Neural crest cell (in vitro differentiated cells): Measurements from ENCODE around the gene DNAJC5. TPM values are rescaled to one million over a fixed set of nuclear protein-coding genes. Genes with fewer than 3 reads are reported as not detected.

Experiments
- DNase-seq: peaks from one replicate; pipeline ENCODE4 v3.0.0; 2021; ENCODE audit warnings: low read depth, mixed read lengths, low spot score
- H3K27ac Mint-ChIP-seq: one replicate; pipeline ENCODE4 v1.8.0; 2021; ENCODE audit warnings: mild to moderate bottlenecking, mixed read lengths; ENCODE audit not compliant: unreplicated experiment
- H3K27me3 Mint-ChIP-seq: 2 replicates; pipeline ENCODE4 v1.8.0; 2021; ENCODE audit warnings: low read depth, mild to moderate bottlenecking, mixed read lengths
- H3K36me3 Mint-ChIP-seq: 2 replicates; pipeline ENCODE4 v1.8.0; 2021; ENCODE audit warnings: low read depth, mild to moderate bottlenecking, mixed read lengths
- H3K4me1 Mint-ChIP-seq: 2 replicates; pipeline ENCODE4 v1.8.0; 2021; ENCODE audit warnings: mixed read lengths
- H3K4me3 Mint-ChIP-seq: one replicate; pipeline ENCODE4 v1.8.0; 2021; ENCODE audit warnings: mild to moderate bottlenecking, mixed read lengths
- H3K9me3 Mint-ChIP-seq: 2 replicates; pipeline ENCODE4 v1.8.0; 2021; ENCODE audit warnings: mixed read lengths
- CTCF ChIP-seq: fragments of 200-600 bp; sonication (generic); conservative IDR thresholded peaks from 2 replicates; pipeline ENCODE4 v1.5.0; 2021; ENCODE audit warnings: antibody characterized with exemption, mild to moderate bottlenecking
- microRNA-seq: library from miRNA; unstranded; fragments of <30 nt; microRNA quantifications from one replicate; pipeline ENCODE4, GENCODE V29; 2020
- total RNA-seq: library from RNA; stranded (reverse); gene quantifications from 2 replicates; pipeline ENCODE4 v1.2.1, GENCODE V29; 2021

DNAJC5 gene
- total RNA-seq, 1 donor from 2014 or later = 46.9 TPM

GRCh38 chr20:63980806-63981728 lies 86.1 kb downstream of the DNAJC5 start, which contains the start of gene PRPF6:
PRPF6 (plus strand) TSS chr20:63981132; CDS start chr20:63981246, 114 bp downstream.
- Mint-ChIP-seq H3K36me3 (peaks cover 5% of the 10 kb centered on the region), H3K4me1 (peaks cover 40% of the 10 kb centered on the region), H3K9me3 (no peaks in the 10 kb centered on the region), H3K27me3 (no peaks in the 10 kb centered on the region), H3K4me3 (peak within 1 kb of the TSS; percentile 96), H3K27ac (peak within 1 kb of the TSS; percentile 94)
- peak; percentile 84 for TF ChIP-seq CTCF
- DNase-seq = peak; percentile 93

- no peak for TF ChIP-seq CTCF
- peak overlapping the region; percentile 45 for H3K4me3 Mint-ChIP-seq
- no peak overlapping the region for H3K27ac Mint-ChIP-seq
- peaks cover 7% of the 10 kb centered on the region for H3K36me3 Mint-ChIP-seq
- peaks cover 40% of the 10 kb centered on the region for H3K4me1 Mint-ChIP-seq
- no peaks in the 10 kb centered on the region for H3K27me3 Mint-ChIP-seq
- no peak for DNase-seq
- no peaks in the 10 kb centered on the region for H3K9me3 Mint-ChIP-seq
Observed at GRCh38 chr20:63982937-63983336, 88.0 kb downstream of the DNAJC5 start.

Small RNAs within 50 kb of the gene (microRNA-seq; reads per million reads assigned to microRNA genes)
- gene MIR1914 (14.8 reads per million, percentile 30 among the genes with 10 or more reads in this experiment), gene MIR647 (not detected), gene MIR941-1 (not detected), gene MIR941-2 (not detected), gene MIR941-3 (not detected), gene MIR941-4 (not detected), gene MIR941-5 (not detected)

Other genes starting within 250 kb of the DNAJC5 start
- gene STMN3, start 241.7 kb upstream of the DNAJC5 start, total RNA-seq = 96.4 and 101 TPM in 2 replicates
- gene RTEL1, start 236.8 kb upstream of the DNAJC5 start, total RNA-seq = 46.7 and 48.4 TPM in 2 replicates
- gene TNFRSF6B, start 198.5 kb upstream of the DNAJC5 start, total RNA-seq = not detected in 2 replicates
- 41.0 and 42.1 TPM in 2 replicates for gene ARFRP1, start 187.2 kb upstream of the DNAJC5 start, total RNA-seq
- 31.3 and 32.1 TPM in 2 replicates for gene ZGPAT, start 187.1 kb upstream of the DNAJC5 start, total RNA-seq
- 16.5 and 17.6 TPM in 2 replicates for gene LIME1, start 158.5 kb upstream of the DNAJC5 start, total RNA-seq
- gene SLC2A4RG, start 155.3 kb upstream of the DNAJC5 start, total RNA-seq = 73.3 and 79.1 TPM in 2 replicates
- gene ZBTB46, start 63.9 kb upstream of the DNAJC5 start, total RNA-seq = 23.7 and 23.8 TPM in 2 replicates
- not detected in 2 replicates for gene ABHD16B, start 33.6 kb upstream of the DNAJC5 start, total RNA-seq
- 57.4 and 58.2 TPM in 2 replicates for gene TPD52L2, start 29.9 kb upstream of the DNAJC5 start, total RNA-seq
- 39.3 and 39.9 TPM in 2 replicates for gene UCKL1, start 61.3 kb downstream of the DNAJC5 start, total RNA-seq
- 33.0 and 34.0 TPM in 2 replicates for gene ZNF512B, start 74.8 kb downstream of the DNAJC5 start, total RNA-seq
- 6.4 and 8.0 TPM in 2 replicates for gene SAMD10, start 84.5 kb downstream of the DNAJC5 start, total RNA-seq
- gene PRPF6, start 86.0 kb downstream of the DNAJC5 start, total RNA-seq = 77.4 and 81.5 TPM in 2 replicates
- 2.1 and 2.3 TPM in 2 replicates for gene C20orf204, start 141.1 kb downstream of the DNAJC5 start, total RNA-seq
- not detected in 2 replicates for gene SOX18, start 154.5 kb downstream of the DNAJC5 start, total RNA-seq
- 82.5 and 83.3 TPM in 2 replicates for gene TCEA2, start 168.1 kb downstream of the DNAJC5 start, total RNA-seq
- gene RGS19, start 184.4 kb downstream of the DNAJC5 start, total RNA-seq = 11.1 and 11.7 TPM in 2 replicates
- gene OPRL1, start 185.0 kb downstream of the DNAJC5 start, total RNA-seq = 0.93 and 0.96 TPM in 2 replicates
- gene LKAAEAR1, start 189.3 kb downstream of the DNAJC5 start, total RNA-seq = not detected in 2 replicates
- not detected in 2 replicates for gene NPBWR2, start 212.4 kb downstream of the DNAJC5 start, total RNA-seq